Common myeloid progenitor, CD34-positive (primary cell): Measurements from ENCODE around the gene NDNF. TPM values are rescaled to one million over a fixed set of nuclear protein-coding genes. Genes with fewer than 3 reads are reported as not detected.
A peak's percentile ranks its signal among the peaks of the same experiment; 100 is the strongest.

Experiments used
- CTCF ChIA-PET: fragments of 350-600 bp; sonication (Branson Sonifier 250); formaldehyde crosslinking; loops from one replicate; lab custom pipeline; 2021; ENCODE audit warnings: antibody characterized with exemption; lab: Charles Lee
- POLR2A ChIA-PET: fragments of 350-600 bp; sonication (Branson Sonifier 250); formaldehyde crosslinking; loops from one replicate; lab custom pipeline; 2021; ENCODE audit warnings: antibody characterized with exemption; lab: Charles Lee
- DNase-seq, 3 donors: peaks; one replicate each; pipeline versions ENCODE4 v3.0.0 to v3.0.0-alpha.2; 2013
- H3K27ac ChIP-seq, 2 experiments: 1 replicate in 1 of 2; 2 replicates in 1 of 2; pipeline ENCODE4 v1.7.0; 2013; ENCODE audit warnings: inconsistent platforms in 2 of 2, low read length in 2 of 2, mild to moderate bottlenecking in 2 of 2, low read depth in 1 of 2, moderate library complexity in 1 of 2; ENCODE audit not compliant: severe bottlenecking in 2 of 2, insufficient read depth in 1 of 2, poor library complexity in 1 of 2
- H3K27me3 ChIP-seq, 5 experiments: replicated peaks in 2 of 5; 1 replicate in 3 of 5; 2 replicates in 2 of 5; pipeline versions ENCODE4 v1.6.1 to v1.7.0; 2013; ENCODE audit warnings: low read length in 4 of 5, mild to moderate bottlenecking in 2 of 5, moderate library complexity in 2 of 5, inconsistent platforms in 1 of 5; ENCODE audit not compliant: insufficient read depth in 5 of 5, control insufficient read depth in 4 of 5
- H3K36me3 ChIP-seq, 4 experiments: 1 replicate in 2 of 4; 2 replicates in 2 of 4; pipeline versions ENCODE4 v1.6.1 to v1.7.0; 2013; ENCODE audit warnings: low read length in 3 of 4, control low read depth in 1 of 4, mild to moderate bottlenecking in 1 of 4; ENCODE audit not compliant: control insufficient read depth in 4 of 4, insufficient read depth in 4 of 4
- H3K4me1 ChIP-seq, 4 experiments: 1 replicate in 3 of 4; 2 replicates in 1 of 4; pipeline versions ENCODE4 v1.6.1 to v1.7.1; 2013; ENCODE audit warnings: low read length in 3 of 4, mild to moderate bottlenecking in 3 of 4, control low read depth in 1 of 4, inconsistent platforms in 1 of 4, moderate library complexity in 1 of 4; ENCODE audit not compliant: control insufficient read depth in 4 of 4, insufficient read depth in 4 of 4; ENCODE audit errors: control extremely low read depth in 1 of 4
- H3K4me3 ChIP-seq, 7 experiments: 1 replicate in 4 of 7; 2 replicates in 3 of 7; pipeline versions ENCODE4 v1.5.1 to v1.7.0; 2013; ENCODE audit warnings: mild to moderate bottlenecking in 7 of 7, low read length in 6 of 7, moderate library complexity in 6 of 7, inconsistent platforms in 2 of 7, low read depth in 2 of 7, control low read depth in 1 of 7; ENCODE audit not compliant: insufficient read depth in 4 of 7, control insufficient read depth in 1 of 7; ENCODE audit errors: extremely low read depth in 1 of 7
- H3K9me3 ChIP-seq, 5 experiments: 1 replicate in 4 of 5; 2 replicates in 1 of 5; pipeline versions ENCODE4 v1.6.1 to v1.7.1; 2013; ENCODE audit warnings: low read length in 4 of 5, mild to moderate bottlenecking in 2 of 5, inconsistent platforms in 1 of 5, low read depth in 1 of 5, moderate library complexity in 1 of 5; ENCODE audit not compliant: control insufficient read depth in 4 of 5, insufficient read depth in 2 of 5; ENCODE audit errors: control extremely low read depth in 1 of 5
- WGBS: methylation state at CpG from one replicate; pipeline ENCODE4 v1.1.5; 2013; ENCODE audit not compliant: insufficient coverage; 5-methylcytosine and 5-hydroxymethylcytosine counted together
- polyA plus RNA-seq: library from polyadenylated mRNA; unstranded; fragments of 120-200 nt; gene quantifications from one replicate; pipeline ENCODE4 v1.2.1, GENCODE V29; 2013

Gene NDNF
- polyA plus RNA-seq, result not detected

- Histone ChIP-seq H3K9me3 (no peaks in the 10 kb centered on the region), H3K27ac (no peak within 1 kb of the TSS), H3K4me3 (peak within 1 kb of the TSS in 6 of 7 experiments; percentile 36 to 71 (median 52)), H3K4me1 (peaks cover 0 to 26% (median 22%) of the 10 kb centered on the region in 4 experiments), H3K27me3 (peaks cover 29 to 91% (median 46%) of the 10 kb centered on the region in 5 experiments), H3K36me3 (no peaks in the 10 kb centered on the region)
- ChIA-PET POLR2A (interaction anchor here (0.6 kb wide), 1 partner anchor 918 kb away, joined by 3 read pairs; no protein-coding TSS in a partner anchor), CTCF (interaction anchor here (1.5 kb wide), 1 partner anchor 37 kb away, joined by 3 read pairs; no protein-coding TSS in a partner anchor)
- WGBS, result under 1% methylated on average over 61 of the region's 76 CpGs
- peak; percentile 22 to 63 (median 60) for DNase-seq
Observed at GRCh38 chr4:121072224-121073003, at the start of gene NDNF. NDNF (minus strand) TSS chr4:121072535; CDS start chr4:121045837, 26,698 bp downstream.

- CTCF ChIA-PET, result interaction anchor here (1.1 kb wide), 1 partner anchor 14 kb away, joined by 3 read pairs; no protein-coding TSS in a partner anchor
- H3K4me3 ChIP-seq, result no peak overlapping the region
- POLR2A ChIA-PET, result interaction anchor here (0.7 kb wide), 1 partner anchor 31 kb away, joined by 3 read pairs; no protein-coding TSS in a partner anchor
- peaks cover 0 to 14% (median 4%) of the 10 kb centered on the region in 5 experiments for H3K27me3 ChIP-seq
- no peaks in the 10 kb centered on the region for H3K36me3 ChIP-seq
- H3K9me3 ChIP-seq, result no peaks in the 10 kb centered on the region
- no peaks in the 10 kb centered on the region for H3K4me1 ChIP-seq
- no peak overlapping the region for H3K27ac ChIP-seq
- 100% methylated on average over 1 of the region's 1 CpG for WGBS
- no peak for DNase-seq
Observed at GRCh38 chr4:121119715-121120114, 47.4 kb upstream of the NDNF start.

- H3K27me3 ChIP-seq, result peaks cover 0 to 16% (median 6%) of the 10 kb centered on the region in 5 experiments
- H3K4me1 ChIP-seq, result no peaks in the 10 kb centered on the region
- CTCF ChIA-PET, result no interaction called here
- H3K27ac ChIP-seq, result no peak overlapping the region
- POLR2A ChIA-PET, result no interaction called here
- DNase-seq, result no peak
- H3K4me3 ChIP-seq, result no peak overlapping the region
- H3K9me3 ChIP-seq, result no peaks in the 10 kb centered on the region
- WGBS, result 65% methylated on average over 2 of the region's 2 CpGs
- no peaks in the 10 kb centered on the region for H3K36me3 ChIP-seq
Observed at GRCh38 chr4:121118344-121118743, 46.0 kb upstream of the NDNF start.

GRCh38 chr4:121114756-121115155 is 42.4 kb upstream of the NDNF start:
- WGBS, result no CpG with 5 or more reads among the region's 1 CpG
- Histone ChIP-seq H3K4me1 (no peaks in the 10 kb centered on the region), H3K4me3 (no peak overlapping the region), H3K27ac (no peak overlapping the region), H3K9me3 (no peaks in the 10 kb centered on the region), H3K36me3 (no peaks in the 10 kb centered on the region), H3K27me3 (peaks cover 2 to 17% (median 6%) of the 10 kb centered on the region in 5 experiments)
- no peak for DNase-seq
- CTCF ChIA-PET, result no interaction called here
- POLR2A ChIA-PET, result no interaction called here

- CTCF ChIA-PET, result interaction anchor here (0.7 to 1.5 kb wide), 3 partner anchors 10 to 1036 kb away, joined by 3 to 4 read pairs (median 3); no protein-coding TSS in a partner anchor
- DNase-seq, result peak in 1 of 3 donors; percentile 14
Observed at GRCh38 chr4:121112530-121112929, 40.2 kb upstream of the NDNF start.

GRCh38 chr4:121108557-121108956 is 36.2 kb upstream of the NDNF start:
- ChIA-PET CTCF (interaction anchor here (1.6 kb wide), 1 partner anchor 17 kb away, joined by 3 read pairs; no protein-coding TSS in a partner anchor), POLR2A (no interaction called here)
- no peaks in the 10 kb centered on the region for H3K36me3 ChIP-seq
- H3K27me3 ChIP-seq, result peaks cover 0 to 7% (median 6%) of the 10 kb centered on the region in 5 experiments
- no peak overlapping the region for H3K27ac ChIP-seq
- no peaks in the 10 kb centered on the region for H3K4me1 ChIP-seq
- no peak overlapping the region for H3K4me3 ChIP-seq
- WGBS, result 100% methylated on average over 1 of the region's 2 CpGs
- peaks cover 0 to 3% (median 0%) of the 10 kb centered on the region in 5 experiments for H3K9me3 ChIP-seq
- no peak for DNase-seq

More at GRCh38 chr4:121112530-121112929, 40.2 kb upstream of the NDNF start:
- POLR2A ChIA-PET, result no interaction called here
- no peaks in the 10 kb centered on the region for H3K4me1 ChIP-seq
- no peaks in the 10 kb centered on the region for H3K9me3 ChIP-seq
- H3K36me3 ChIP-seq, result no peaks in the 10 kb centered on the region
- H3K4me3 ChIP-seq, result no peak overlapping the region
- peaks cover 0 to 8% (median 4%) of the 10 kb centered on the region in 5 experiments for H3K27me3 ChIP-seq
- H3K27ac ChIP-seq, result no peak overlapping the region

GRCh38 chr4:121107507-121107906 is 35.2 kb upstream of the NDNF start:
- ChIA-PET POLR2A (no interaction called here), CTCF (no interaction called here)
- no peak overlapping the region for H3K4me3 ChIP-seq
- DNase-seq, result no peak
- no peak overlapping the region for H3K27ac ChIP-seq
- peaks cover 0 to 7% (median 4%) of the 10 kb centered on the region in 5 experiments for H3K27me3 ChIP-seq
- H3K36me3 ChIP-seq, result no peaks in the 10 kb centered on the region
- no peaks in the 10 kb centered on the region for H3K4me1 ChIP-seq
- H3K9me3 ChIP-seq, result peaks cover 0 to 3% (median 0%) of the 10 kb centered on the region in 5 experiments
- 100% methylated on average over 4 of the region's 4 CpGs for WGBS
